ENCODE data around the gene AFTPH. TPM values are rescaled to one million over a fixed set of nuclear protein-coding genes. Genes with fewer than 3 reads are reported as not detected.

Gene AFTPH
- total RNA-seq, 1 donor from 2014 or later = 11.3 TPM

- intact Hi-C loops (cut with micrococcal nuclease) = no loop called here
- Histone ChIP-seq H3K36me3 (peaks cover 37% of the 10 kb centered on the region), H3K4me1 (peaks cover 34% of the 10 kb centered on the region), H3K27me3 (ENCODE audit: low read depth) (no peaks in the 10 kb centered on the region), H3K27ac (replicated peaks) (no peak overlapping the region), H3K4me3 (no peak overlapping the region), H3K9me3 (replicated peaks) (no peaks in the 10 kb centered on the region)
- TF ChIP-seq CTCF (IDR thresholded peaks at IDR 0.05; ENCODE audit: borderline replicate concordance) = no peak
- DNase-seq = no peak
These were observed 109.0 kb downstream of the AFTPH start for GRCh38 chr2:64632835-64633819.

GRCh38 chr2:64634345-64635267 is 110.5 kb downstream of the AFTPH start:
- DNase-seq = no peak
- H3K9me3 ChIP-seq (replicated peaks) = no peaks in the 10 kb centered on the region
- TF ChIP-seq CTCF (IDR thresholded peaks at IDR 0.05; ENCODE audit: borderline replicate concordance) = no peak
- H3K27me3 ChIP-seq (ENCODE audit: low read depth) = no peaks in the 10 kb centered on the region
- peaks cover 38% of the 10 kb centered on the region for H3K4me1 ChIP-seq
- no peak overlapping the region for H3K4me3 ChIP-seq
- peaks cover 37% of the 10 kb centered on the region for H3K36me3 ChIP-seq
- intact Hi-C loops (cut with micrococcal nuclease) = no loop called here
- no peak overlapping the region for H3K27ac ChIP-seq (replicated peaks)

GRCh38 chr2:64635976-64636911 is 112.1 kb downstream of the AFTPH start:
- no peak for TF ChIP-seq CTCF (IDR thresholded peaks at IDR 0.05; ENCODE audit: borderline replicate concordance)
- intact Hi-C loops (cut with micrococcal nuclease) = no loop called here
- Histone ChIP-seq H3K36me3 (peaks cover 37% of the 10 kb centered on the region), H3K4me1 (peaks cover 52% of the 10 kb centered on the region), H3K27ac (replicated peaks) (no peak overlapping the region), H3K4me3 (no peak overlapping the region), H3K9me3 (replicated peaks) (no peaks in the 10 kb centered on the region), H3K27me3 (ENCODE audit: low read depth) (no peaks in the 10 kb centered on the region)
- no peak for DNase-seq

- H3K36me3 ChIP-seq = peaks cover 37% of the 10 kb centered on the region
- H3K9me3 ChIP-seq (replicated peaks) = no peaks in the 10 kb centered on the region
- no peak for DNase-seq
- H3K4me3 ChIP-seq = no peak overlapping the region
- H3K27ac ChIP-seq (replicated peaks) = no peak overlapping the region
- no peaks in the 10 kb centered on the region for H3K27me3 ChIP-seq (ENCODE audit: low read depth)
- intact Hi-C loops (cut with micrococcal nuclease) = no loop called here
- H3K4me1 ChIP-seq = peaks cover 61% of the 10 kb centered on the region
- TF ChIP-seq CTCF (IDR thresholded peaks at IDR 0.05; ENCODE audit: borderline replicate concordance) = no peak
These were observed 113.0 kb downstream of the AFTPH start for GRCh38 chr2:64637000-64637635.
